Left lung (tissue), 10 donors: Measurements from ENCODE around the gene CYP11A1. TPM values are rescaled to one million over a fixed set of nuclear protein-coding genes. Genes with fewer than 3 reads are reported as not detected.
A peak's percentile ranks its signal among the peaks of the same experiment; 100 is the strongest.

Experiments used
- ATAC-seq: fragments of 200-7000 bp; cut with Tn5 transposase; one replicate; pipeline ENCODE4 v1.9.1; 2020; ENCODE audit warnings: moderate library complexity
- DNase-seq, 4 donors: peaks; one replicate each; pipeline ENCODE4 v3.0.0-alpha.2; 2013 to 2020
- H3K27ac ChIP-seq, 2 donors: fragments of 200-600 bp; sonication (generic) in 1 of 2; one replicate each; pipeline versions ENCODE4 v1.5.0 to v1.8.0; 2020 to 2021
- H3K27me3 ChIP-seq, 2 donors: fragments of 200-600 bp; sonication (generic) in 1 of 2; one replicate each; pipeline versions ENCODE4 v1.5.0 to v1.8.0; 2020 to 2021
- H3K36me3 ChIP-seq, 2 donors: fragments of 200-600 bp; sonication (generic) in 1 of 2; one replicate each; pipeline versions ENCODE4 v1.5.0 to v1.8.0; 2020 to 2021
- H3K4me1 ChIP-seq, 2 donors: fragments of 200-600 bp; one replicate each; pipeline ENCODE4 v1.8.0; 2021
- H3K4me3 ChIP-seq, 2 donors: fragments of 200-600 bp; sonication (generic) in 1 of 2; one replicate each; pipeline versions ENCODE4 v1.5.0 to v1.8.0; 2020 to 2021; ENCODE audit warnings: mild to moderate bottlenecking in 1 of 2
- H3K9me3 ChIP-seq, 2 donors: fragments of 200-600 bp; sonication (generic) in 1 of 2; one replicate each; pipeline versions ENCODE4 v1.5.0 to v1.8.0; 2020 to 2021
- CTCF ChIP-seq, 2 donors: fragments of 200-600 bp; sonication (generic) in 1 of 2; IDR thresholded peaks; one replicate each; pipeline versions ENCODE4 v1.5.0 to v1.8.0; 2021; ENCODE audit warnings: antibody characterized with exemption in 2 of 2
- intact Hi-C, 2 donors: fragments of 100-400 bp; cut with DNase I; formaldehyde crosslinking; loops; one replicate each; pipeline versions ENCODE4 v1.11.2 to v1.14.2; 2022
- polyA plus RNA-seq, 6 donors: library from polyadenylated mRNA; unstranded; fragments of 120-200 nt; gene quantifications; one replicate each; pipeline ENCODE4 v1.2.1, GENCODE V29; 2013; ENCODE audit not compliant: insufficient read length in 6 of 6
- total RNA-seq, 2 donors: library from RNA; stranded (reverse); fragmentation: NEBNext Ultra II Directional; extraction: Animal tissue kit (Norgen Biotek cat#: 25700); gene quantifications; one replicate each; pipeline ENCODE4 v1.2.1, GENCODE V29; 2021
- donor health status: DM: no; HTN: yes; CAD: no.
- donor health status: DM: no; HTN: no; CAD: no.

Gene CYP11A1
- total and polyA plus RNA-seq, 8 donors: 0.34 to 1.3 (median 0.61) TPM

DNA sequence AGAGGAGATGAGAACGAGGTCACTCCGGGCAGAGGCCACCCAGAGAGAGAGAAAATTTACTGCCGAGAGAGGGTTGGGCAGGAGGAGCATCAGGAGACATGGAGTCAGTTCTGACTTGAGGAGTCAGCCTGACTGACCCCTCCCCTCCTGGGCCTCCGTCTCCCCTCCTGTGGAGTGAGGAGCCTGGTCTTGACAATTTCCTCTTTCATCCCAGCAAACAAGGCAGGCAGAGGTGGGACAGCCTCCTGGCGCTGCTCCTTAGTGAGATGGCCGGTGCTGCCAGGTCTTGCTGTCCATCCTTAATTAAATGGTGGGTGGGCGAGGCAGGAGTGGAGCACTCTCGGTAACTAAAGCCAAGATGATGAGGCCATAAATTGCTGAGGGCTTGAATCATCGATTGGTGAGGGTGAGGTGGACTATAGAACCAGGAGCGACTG, 60.6 kb downstream of the CYP11A1 start:
- H3K4me3 ChIP-seq: no peak overlapping the region
- H3K27me3 ChIP-seq: peaks cover 0 to 79% of the 10 kb centered on the region in 2 donors
- intact Hi-C loops: loop anchor here (2.0 to 10.0 kb wide), 2 partner anchors 180 to 182 kb away; no protein-coding TSS in a partner anchor
- H3K4me1 ChIP-seq: no peaks in the 10 kb centered on the region
- DNase-seq: peak in 1 of 4 donors; percentile 32
- no peaks in the 10 kb centered on the region for H3K36me3 ChIP-seq
- no peak overlapping the region for H3K27ac ChIP-seq
- TF ChIP-seq CTCF (IDR thresholded peaks at IDR 0.05): no peak
- H3K9me3 ChIP-seq: no peaks in the 10 kb centered on the region
- ATAC-seq: no peak

- Histone ChIP-seq H3K27ac (no peak overlapping the region), H3K9me3 (no peaks in the 10 kb centered on the region), H3K36me3 (no peaks in the 10 kb centered on the region), H3K4me1 (no peaks in the 10 kb centered on the region), H3K27me3 (peaks cover 0 to 89% of the 10 kb centered on the region in 2 donors), H3K4me3 (no peak overlapping the region)
- no peak for TF ChIP-seq CTCF (IDR thresholded peaks at IDR 0.05)
- no peak for ATAC-seq
- DNase-seq: no peak
- intact Hi-C loops: loop anchor here (2.0 to 10.0 kb wide), 2 partner anchors 179 to 181 kb away; no protein-coding TSS in a partner anchor
Measured at GRCh38 chr15:74305687-74306086, 61.8 kb downstream of the CYP11A1 start.

DNA sequence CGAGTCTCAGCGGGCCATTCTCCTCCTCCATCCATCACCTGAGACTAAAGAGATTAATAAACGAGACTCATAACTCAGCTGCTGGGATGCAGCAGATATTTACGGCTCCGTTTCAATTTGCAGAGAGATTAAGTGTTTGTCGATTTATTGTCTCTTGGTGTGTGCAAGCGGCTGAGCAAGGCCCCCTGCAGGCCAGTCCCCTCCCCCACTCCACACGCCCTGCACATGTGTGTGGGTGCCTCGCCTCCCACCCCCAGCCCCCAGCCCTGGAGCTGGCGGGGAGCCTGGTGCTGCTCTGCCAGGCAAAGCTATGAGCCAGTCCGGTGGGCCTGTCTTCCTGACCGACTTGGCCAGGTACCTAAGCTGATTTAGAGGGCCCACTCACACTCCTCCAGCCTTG, 63.0 kb downstream of the CYP11A1 start:
- no peak overlapping the region for H3K27ac ChIP-seq
- no peak overlapping the region for H3K4me3 ChIP-seq
- H3K27me3 ChIP-seq: peaks cover 0 to 97% of the 10 kb centered on the region in 2 donors
- no peaks in the 10 kb centered on the region for H3K4me1 ChIP-seq
- DNase-seq (peak in 1 of 4 donors; percentile 62), ATAC-seq (no peak)
- intact Hi-C loops: loop anchor here in 1 of 2 donors (10.0 kb wide), 1 partner anchor 180 kb away; no protein-coding TSS in a partner anchor
- no peaks in the 10 kb centered on the region for H3K36me3 ChIP-seq
- no peak for TF ChIP-seq CTCF (IDR thresholded peaks at IDR 0.05)
- no peaks in the 10 kb centered on the region for H3K9me3 ChIP-seq

- Histone ChIP-seq H3K36me3 (no peaks in the 10 kb centered on the region), H3K4me3 (no peak overlapping the region), H3K27me3 (peaks cover 0 to 97% of the 10 kb centered on the region in 2 donors), H3K4me1 (no peaks in the 10 kb centered on the region), H3K9me3 (no peaks in the 10 kb centered on the region), H3K27ac (no peak overlapping the region)
- no peak for DNase-seq
- TF ChIP-seq CTCF (IDR thresholded peaks at IDR 0.05): no peak
- intact Hi-C loops: loop anchor here in 1 of 2 donors (10.0 kb wide), 1 partner anchor 179 kb away; no protein-coding TSS in a partner anchor
- ATAC-seq: no peak
Measured at GRCh38 chr15:74303741-74304309, 63.6 kb downstream of the CYP11A1 start.

GRCh38 chr15:74302821-74303359, 64.6 kb downstream of the CYP11A1 start:
- DNase-seq: peak in 1 of 4 donors; percentile 63
- H3K9me3 ChIP-seq: no peaks in the 10 kb centered on the region
- ATAC-seq: peak; percentile 63
- intact Hi-C loops: loop anchor here in 1 of 2 donors (10.0 kb wide), 1 partner anchor 178 kb away; no protein-coding TSS in a partner anchor
- no peak overlapping the region for H3K4me3 ChIP-seq
- no peaks in the 10 kb centered on the region for H3K36me3 ChIP-seq
- H3K27me3 ChIP-seq: peaks cover 0 to 91% of the 10 kb centered on the region in 2 donors
- TF ChIP-seq CTCF (IDR thresholded peaks at IDR 0.05): peak; percentile 27 to 49
- H3K4me1 ChIP-seq: no peaks in the 10 kb centered on the region
- H3K27ac ChIP-seq: no peak overlapping the region
